GM12892 (cell line): ENCODE measurements around the gene TIAM1.

Experiments used
- POLR2A ChIP-seq: IDR thresholded peaks from 2 replicates; pipeline ENCODE4 v1.6.1; 2011; ENCODE audit warnings: low read depth, low read length, control low read depth
- POLR2AphosphoS5 ChIP-seq: IDR thresholded peaks from 2 replicates; pipeline ENCODE4 v1.6.1; 2011; ENCODE audit warnings: low read depth, low read length, control low read depth
- TAF1 ChIP-seq: IDR thresholded peaks from 2 replicates; pipeline ENCODE4 v1.6.1; 2011; ENCODE audit warnings: low read depth, mild to moderate bottlenecking, control low read depth, low read length, borderline replicate concordance

DNA sequence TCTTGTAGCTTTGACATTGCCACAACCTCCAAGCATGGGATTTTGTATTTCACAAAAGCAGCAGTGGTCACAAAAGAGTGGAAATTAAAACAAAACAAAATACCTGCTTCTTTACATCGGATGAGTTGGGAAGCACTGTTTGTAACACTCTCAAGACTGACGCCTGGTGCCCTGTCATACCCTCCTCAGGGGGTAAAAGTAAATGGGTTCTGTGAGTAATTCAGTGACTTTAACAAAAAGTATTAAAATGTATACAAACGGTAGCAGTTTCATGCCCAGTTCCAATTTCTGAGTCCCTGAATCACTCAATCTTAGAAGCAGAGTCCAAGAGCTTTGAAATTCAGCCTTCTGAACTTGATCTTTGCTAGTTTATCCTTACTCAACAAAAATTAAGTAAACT is 152.5 kb downstream of the TIAM1 start:
- TF ChIP-seq POLR2A (no peak), POLR2AphosphoS5 (no peak), TAF1 (no peak)
